PFSK-1 (cell line): ENCODE data around the gene PHACTR4.

Source experiments
- POLR2AphosphoS5 ChIP-seq: IDR thresholded peaks from 2 replicates; pipeline ENCODE4 v1.6.1; 2012; ENCODE audit warnings: low read depth, mild to moderate bottlenecking, control low read depth, low read length, moderate library complexity
- TAF1 ChIP-seq: IDR thresholded peaks from 2 replicates; pipeline ENCODE4 v1.6.1; 2012; ENCODE audit warnings: low read length, control low read depth, borderline replicate concordance; ENCODE audit not compliant: insufficient read depth

DNA sequence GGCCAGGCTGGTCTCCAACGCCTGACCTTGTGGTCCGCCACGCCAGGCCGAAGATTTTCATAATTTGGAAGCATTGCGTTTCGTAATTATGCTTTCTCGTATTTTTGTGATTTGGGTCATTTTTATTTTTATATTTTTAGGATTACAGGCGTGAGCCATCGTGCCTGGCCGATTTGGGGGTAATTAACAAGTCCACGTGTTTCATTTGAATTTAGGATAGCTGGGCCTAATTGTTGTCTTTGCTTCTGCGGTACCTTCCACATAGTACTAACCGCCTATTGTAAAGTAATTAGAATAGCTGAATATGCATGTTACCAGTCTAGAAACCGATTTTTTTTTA lies 137.3 kb downstream of the PHACTR4 start:
- TF ChIP-seq POLR2AphosphoS5 (no peak), TAF1 (no peak)
